GM12801 (cell line): ENCODE results near the gene ADCY7.

Experiments used
- TF ChIP-seq, protein P1 (sequence below): IDR thresholded peaks from one replicate; pipeline ENCODE4 v1.5.1; 2011; ENCODE audit warnings: control low read depth; ENCODE audit not compliant: insufficient read length; ENCODE audit errors: extremely low read depth

Gene ADCY7

DNA sequence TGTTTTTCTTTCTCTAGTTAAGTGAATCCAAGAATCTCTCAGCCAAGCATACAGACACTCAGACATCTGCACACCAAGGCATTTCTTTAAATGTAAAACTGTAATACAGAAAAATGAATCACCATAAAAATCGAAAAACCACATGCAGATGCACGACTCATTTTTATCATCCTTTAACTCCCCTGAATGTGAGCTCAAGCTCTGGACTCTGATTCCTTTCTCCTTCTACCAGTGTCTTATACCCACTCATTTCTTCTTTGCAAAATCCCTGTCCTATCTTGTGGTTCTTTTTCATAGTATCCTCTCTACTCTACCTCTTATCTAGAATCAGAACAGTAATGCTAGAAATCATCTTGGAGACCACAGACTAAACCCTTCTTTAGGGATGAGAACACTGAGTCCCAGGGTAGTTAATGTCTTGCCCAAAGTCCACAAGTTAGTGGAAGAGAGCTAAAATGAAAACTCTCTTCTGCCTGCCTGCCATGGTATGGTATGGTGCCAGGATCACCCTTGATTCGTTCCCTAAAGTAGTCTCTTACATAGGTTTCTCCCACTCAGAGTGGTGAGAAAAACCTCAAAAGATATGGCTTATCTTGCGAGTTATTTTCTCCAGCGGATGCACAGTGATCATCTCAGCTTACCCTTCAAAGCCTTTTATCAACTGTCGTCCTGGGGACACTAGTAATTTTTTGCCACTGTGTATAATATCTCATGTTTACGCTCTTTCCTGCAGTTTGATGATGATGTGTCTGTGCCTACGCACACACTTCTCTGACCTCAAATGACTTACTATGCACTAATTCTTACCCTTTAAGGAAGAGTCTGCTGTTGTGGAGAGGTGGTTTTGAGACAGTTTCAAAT, 72.2 kb downstream of the ADCY7 start:
- TF ChIP-seq, protein P1, sequence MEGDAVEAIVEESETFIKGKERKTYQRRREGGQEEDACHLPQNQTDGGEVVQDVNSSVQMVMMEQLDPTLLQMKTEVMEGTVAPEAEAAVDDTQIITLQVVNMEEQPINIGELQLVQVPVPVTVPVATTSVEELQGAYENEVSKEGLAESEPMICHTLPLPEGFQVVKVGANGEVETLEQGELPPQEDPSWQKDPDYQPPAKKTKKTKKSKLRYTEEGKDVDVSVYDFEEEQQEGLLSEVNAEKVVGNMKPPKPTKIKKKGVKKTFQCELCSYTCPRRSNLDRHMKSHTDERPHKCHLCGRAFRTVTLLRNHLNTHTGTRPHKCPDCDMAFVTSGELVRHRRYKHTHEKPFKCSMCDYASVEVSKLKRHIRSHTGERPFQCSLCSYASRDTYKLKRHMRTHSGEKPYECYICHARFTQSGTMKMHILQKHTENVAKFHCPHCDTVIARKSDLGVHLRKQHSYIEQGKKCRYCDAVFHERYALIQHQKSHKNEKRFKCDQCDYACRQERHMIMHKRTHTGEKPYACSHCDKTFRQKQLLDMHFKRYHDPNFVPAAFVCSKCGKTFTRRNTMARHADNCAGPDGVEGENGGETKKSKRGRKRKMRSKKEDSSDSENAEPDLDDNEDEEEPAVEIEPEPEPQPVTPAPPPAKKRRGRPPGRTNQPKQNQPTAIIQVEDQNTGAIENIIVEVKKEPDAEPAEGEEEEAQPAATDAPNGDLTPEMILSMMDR = no peak

DNA sequence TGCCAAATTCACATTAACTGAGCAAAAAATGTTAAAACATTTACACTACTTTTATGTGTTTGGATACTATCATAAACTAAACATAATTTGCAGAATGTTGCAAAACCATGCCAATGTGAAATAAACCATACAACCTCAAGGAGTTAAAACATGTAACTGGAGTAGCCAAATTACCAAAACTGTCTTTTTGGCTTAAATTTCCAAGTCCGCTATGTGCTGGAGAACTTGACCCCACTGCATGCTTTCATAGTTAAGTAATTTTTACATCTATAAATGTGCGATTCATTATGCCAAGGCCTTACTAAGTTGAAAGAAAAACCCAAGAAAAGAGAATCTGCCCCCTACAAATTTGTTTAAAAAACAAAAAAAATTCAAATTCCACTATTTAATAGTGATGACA, 74.2 kb downstream of the ADCY7 start:
- TF ChIP-seq, protein P1 = no peak

DNA sequence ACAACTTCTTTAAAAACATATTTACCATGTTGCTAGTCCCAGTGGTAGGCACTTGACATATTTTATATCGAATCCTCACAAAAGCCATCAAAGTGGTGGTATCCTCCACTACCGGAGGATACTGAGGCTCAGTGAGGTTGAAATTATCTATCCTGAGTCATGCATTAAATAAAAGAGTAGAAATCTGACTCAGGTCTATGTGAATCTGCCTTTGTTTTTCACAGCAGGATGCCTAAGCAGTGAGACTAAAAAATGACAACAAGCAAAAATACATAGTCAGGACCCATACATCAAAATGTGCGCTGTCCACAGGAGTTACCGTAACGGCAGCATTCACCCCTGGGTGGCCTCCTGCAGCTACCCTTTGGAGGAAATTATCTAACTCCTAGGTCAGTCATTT, 84.8 kb downstream of the ADCY7 start:
- TF ChIP-seq, protein P1 = no peak

DNA sequence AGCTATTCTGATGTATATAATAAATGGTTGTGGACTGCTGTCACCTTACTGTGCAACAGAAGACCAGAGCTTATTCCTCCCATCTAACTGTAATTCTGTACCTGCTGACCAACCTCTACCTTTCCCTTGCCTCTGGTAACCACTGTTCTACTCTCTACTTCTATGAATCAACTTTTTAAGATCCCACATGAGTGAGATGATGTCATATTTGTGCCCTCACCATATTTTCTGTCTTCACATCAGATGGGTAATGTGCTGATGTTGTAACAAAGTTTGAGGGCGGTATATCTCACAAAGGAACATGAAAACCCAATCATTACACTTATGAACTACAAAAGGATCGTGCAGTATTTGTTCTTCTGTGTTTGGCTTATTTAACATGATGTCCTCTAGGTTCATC, 85.6 kb downstream of the ADCY7 start:
- TF ChIP-seq, protein P1 = no peak

DNA sequence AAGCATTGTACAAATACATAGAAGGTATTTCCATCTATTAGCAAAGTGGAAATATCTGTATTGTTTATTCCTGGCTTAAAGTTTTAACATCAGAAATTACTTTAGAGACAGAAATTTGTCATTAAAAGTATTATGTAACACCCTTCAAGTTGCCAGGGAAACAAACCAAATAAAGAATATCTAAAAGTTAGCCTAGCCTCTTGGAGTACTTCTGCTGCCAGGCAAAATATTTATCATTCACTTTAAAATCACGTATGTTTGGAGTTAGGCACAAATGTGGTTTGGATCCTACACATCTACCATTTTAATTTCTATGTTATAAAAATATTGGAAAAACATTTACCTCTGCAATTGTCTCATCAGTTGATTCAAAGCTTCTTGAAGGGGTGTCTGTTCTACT, 87.7 kb downstream of the ADCY7 start:
- TF ChIP-seq, protein P1 = no peak

DNA sequence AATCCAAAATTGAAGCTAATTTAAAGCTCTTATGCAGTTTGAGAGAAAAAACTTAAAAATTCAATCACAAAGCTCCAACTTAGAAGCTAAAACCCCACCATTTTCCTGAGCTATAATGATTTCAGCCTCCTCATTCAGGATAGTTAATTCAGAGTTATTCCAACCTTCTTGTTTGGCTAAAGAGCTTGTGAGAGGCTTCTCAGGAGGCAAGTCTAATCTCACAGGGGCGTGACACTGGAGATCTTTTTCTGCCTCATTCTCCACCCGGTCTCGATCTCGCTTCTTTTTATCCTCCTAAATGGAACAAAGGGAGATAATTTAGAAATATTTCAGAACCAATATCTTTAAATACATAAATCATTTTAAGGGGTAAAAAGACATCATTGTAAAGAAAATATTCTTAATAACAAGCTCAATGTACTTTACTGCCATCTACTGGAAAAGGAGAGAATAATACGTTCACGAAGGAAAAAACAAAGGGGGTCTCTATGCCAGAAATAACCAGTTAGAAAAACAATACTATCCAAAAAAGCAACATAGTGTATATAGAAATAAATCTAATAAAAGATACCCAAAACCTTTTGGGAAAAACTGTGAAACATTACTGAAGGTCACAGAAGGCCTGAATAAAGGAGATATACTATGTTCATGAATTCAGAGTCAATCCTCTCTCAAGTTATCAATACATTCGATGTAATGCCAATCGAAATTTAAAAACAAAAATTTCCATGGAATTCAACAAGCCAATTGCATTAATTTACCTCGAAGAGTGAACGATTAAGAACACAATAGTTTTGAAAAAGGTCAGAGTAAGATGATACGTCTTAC, 88.5 kb downstream of the ADCY7 start:
- TF ChIP-seq, protein P1 = no peak

DNA sequence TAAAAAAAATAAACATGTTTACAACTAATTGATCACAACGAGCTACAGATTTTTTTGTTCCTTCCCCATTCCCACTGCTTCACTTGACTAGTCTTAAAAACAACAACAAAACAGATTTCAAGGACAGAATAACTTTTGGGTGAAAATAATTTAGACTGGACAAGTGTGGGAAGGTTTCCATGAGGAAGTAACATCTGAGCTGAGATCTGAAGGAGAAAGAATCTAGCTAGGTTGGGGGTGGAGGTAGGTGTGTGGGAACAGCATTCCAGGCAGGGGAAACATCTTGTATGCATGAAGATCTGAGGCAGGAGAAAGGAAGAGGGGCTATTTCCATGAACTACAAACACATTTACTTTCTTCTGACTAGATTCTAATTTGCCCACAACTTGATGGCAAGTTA, 93.3 kb downstream of the ADCY7 start:
- TF ChIP-seq, protein P1 = no peak
